ENCODE measurements around the gene MYO1B.

GRCh38 chr2:191427031-191427430 lies 181.8 kb downstream of the MYO1B start:
- no peak for TF ChIP-seq CTCF (conservative IDR thresholded peaks at IDR 0.05; ENCODE audit: low read depth, low read length)
- no peak for TF ChIP-seq EZH2 (IDR thresholded peaks at IDR 0.05; ENCODE audit: borderline replicate concordance, low read depth, low read length, poor library complexity, severe bottlenecking)

Measured in A673 (cell line).